GM12875 (cell line): ENCODE data around the gene MGST1.
"Not testable (repeated sequence)": the region's sequence is repeated elsewhere in the genome, so short reads cannot be mapped to it uniquely, and the experiment has no call there.

ENCODE experiments used
- H3K4me3 ChIP-seq: one replicate; pipeline ENCODE4 v1.5.1; 2011; ENCODE audit warnings: low read depth, low read length, control low read depth
- CTCF ChIP-seq: IDR thresholded peaks from 2 replicates; pipeline ENCODE4 v1.5.1; 2011; ENCODE audit warnings: low read depth, mild to moderate bottlenecking, control low read depth, inconsistent platforms, low read length, moderate library complexity, borderline replicate concordance; ENCODE audit not compliant: insufficient read depth

The MGST1 gene

DNA sequence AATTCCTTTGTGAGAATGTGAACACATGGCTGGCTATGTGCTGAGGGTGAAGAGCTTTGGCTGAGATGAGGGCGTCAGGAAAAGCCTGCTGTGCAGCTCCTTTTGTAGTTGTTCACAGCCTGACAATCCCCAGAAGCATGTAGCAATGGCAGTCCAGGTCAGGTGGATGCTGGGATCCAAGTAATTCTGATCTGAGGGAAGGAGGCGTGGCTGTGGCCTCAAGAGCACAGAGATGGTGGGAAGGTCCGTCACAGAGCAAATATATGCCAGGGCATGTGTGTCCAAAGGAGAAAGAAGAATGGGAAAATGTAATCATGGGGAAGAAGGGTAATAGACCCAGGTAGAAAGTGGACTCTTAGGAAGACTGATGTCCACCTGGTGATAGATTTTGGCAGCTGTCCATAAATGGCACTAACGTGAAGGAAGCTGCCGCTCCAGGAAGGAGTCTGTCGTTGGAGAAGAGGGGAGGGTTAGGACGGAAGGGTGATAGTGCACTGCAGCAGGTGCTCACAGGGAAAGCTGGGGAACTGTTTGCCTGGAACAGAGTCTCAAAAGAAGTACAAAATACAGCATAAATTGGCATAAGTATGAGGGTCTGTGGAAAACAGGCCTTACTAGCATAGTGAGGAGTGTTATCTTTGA is 13.8 kb downstream of the MGST1 start:
- H3K4me3 ChIP-seq: no peak overlapping the region
- TF ChIP-seq CTCF: no peak

GRCh38 chr12:16362550-16362949 is 15.1 kb downstream of the MGST1 start:
- no peak overlapping the region for H3K4me3 ChIP-seq
- no peak for TF ChIP-seq CTCF

DNA sequence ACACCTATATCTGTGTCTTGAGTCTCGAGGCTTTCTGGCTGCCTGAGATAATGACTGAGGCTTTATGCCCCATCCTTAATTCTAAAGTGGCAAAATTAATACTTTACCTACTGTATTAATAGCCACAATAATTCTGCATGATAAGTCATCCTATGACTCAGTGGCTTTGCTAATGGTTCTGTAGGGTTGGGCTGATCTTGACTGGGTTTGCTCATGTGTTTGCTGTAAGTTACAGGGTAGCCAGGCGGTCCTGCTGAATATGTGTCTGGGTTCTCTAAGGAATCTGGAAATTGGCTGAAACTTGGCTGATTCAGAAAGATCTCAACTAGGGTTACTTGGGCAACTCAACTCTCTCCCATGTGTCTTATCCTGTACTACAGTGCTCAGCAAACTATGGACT is 21.7 kb downstream of the MGST1 start:
- TF ChIP-seq CTCF: no peak
- no peak overlapping the region for H3K4me3 ChIP-seq

- no peak overlapping the region for H3K4me3 ChIP-seq
- TF ChIP-seq CTCF: no peak
Observed at GRCh38 chr12:16370096-16370495, 22.7 kb downstream of the MGST1 start.

GRCh38 chr12:16382652-16383312 is 35.3 kb downstream of the MGST1 start:
- not testable (repeated sequence) for H3K4me3 ChIP-seq

- H3K4me3 ChIP-seq: no peak overlapping the region
- TF ChIP-seq CTCF: no peak
Observed at GRCh38 chr12:16384732-16385131, 37.3 kb downstream of the MGST1 start.

GRCh38 chr12:16385782-16386646 is 38.6 kb downstream of the MGST1 start:
- no peak for TF ChIP-seq CTCF
- no peak overlapping the region for H3K4me3 ChIP-seq
